ENCODE results near the gene PTCH2. TPM values are rescaled to one million over a fixed set of nuclear protein-coding genes. Genes with fewer than 3 reads are reported as not detected.
"Not testable (repeated sequence)": the region's sequence is repeated elsewhere in the genome, so short reads cannot be mapped to it uniquely, and the experiment has no call there.

PTCH2 gene
- total RNA-seq, 1 donor = 0.36 TPM

- peak overlapping the region; percentile 61 for H3K4me3 ChIP-seq (ENCODE audit: low read depth, low read length)
- TF ChIP-seq, protein P1, sequence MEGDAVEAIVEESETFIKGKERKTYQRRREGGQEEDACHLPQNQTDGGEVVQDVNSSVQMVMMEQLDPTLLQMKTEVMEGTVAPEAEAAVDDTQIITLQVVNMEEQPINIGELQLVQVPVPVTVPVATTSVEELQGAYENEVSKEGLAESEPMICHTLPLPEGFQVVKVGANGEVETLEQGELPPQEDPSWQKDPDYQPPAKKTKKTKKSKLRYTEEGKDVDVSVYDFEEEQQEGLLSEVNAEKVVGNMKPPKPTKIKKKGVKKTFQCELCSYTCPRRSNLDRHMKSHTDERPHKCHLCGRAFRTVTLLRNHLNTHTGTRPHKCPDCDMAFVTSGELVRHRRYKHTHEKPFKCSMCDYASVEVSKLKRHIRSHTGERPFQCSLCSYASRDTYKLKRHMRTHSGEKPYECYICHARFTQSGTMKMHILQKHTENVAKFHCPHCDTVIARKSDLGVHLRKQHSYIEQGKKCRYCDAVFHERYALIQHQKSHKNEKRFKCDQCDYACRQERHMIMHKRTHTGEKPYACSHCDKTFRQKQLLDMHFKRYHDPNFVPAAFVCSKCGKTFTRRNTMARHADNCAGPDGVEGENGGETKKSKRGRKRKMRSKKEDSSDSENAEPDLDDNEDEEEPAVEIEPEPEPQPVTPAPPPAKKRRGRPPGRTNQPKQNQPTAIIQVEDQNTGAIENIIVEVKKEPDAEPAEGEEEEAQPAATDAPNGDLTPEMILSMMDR (IDR thresholded peaks at IDR 0.05; ENCODE audit: insufficient read depth, low read length) = no peak
- DNase-seq (ENCODE audit: low read depth) = peak; percentile 90
Observed at GRCh38 chr1:44819608-44820327, 23.3 kb downstream of the PTCH2 start.

DNA sequence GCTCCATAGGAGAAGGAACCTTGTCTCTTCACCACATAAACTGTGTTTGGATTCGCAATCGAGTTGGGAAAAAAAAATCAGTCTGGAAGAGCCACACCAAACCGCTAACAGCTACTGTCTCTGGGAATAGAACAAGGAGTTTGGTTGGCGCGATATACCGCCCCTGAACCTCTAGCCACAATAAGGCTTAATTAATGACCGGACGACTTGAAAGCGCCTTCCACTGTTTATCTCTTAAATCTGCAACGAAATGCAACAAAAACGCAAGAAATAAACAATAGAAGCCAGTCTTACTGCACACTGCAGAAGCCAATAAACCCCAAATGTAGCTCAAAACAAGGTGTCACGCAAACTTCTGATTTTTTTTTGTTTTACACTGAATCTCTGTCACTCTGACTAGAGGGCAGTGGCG, 23.9 kb downstream of the PTCH2 start:
- TF ChIP-seq, protein P1 (IDR thresholded peaks at IDR 0.05; ENCODE audit: insufficient read depth, low read length) = no peak
- H3K4me3 ChIP-seq (ENCODE audit: low read depth, low read length) = peak overlapping the region; percentile 34
- DNase-seq (ENCODE audit: low read depth) = no peak

DNA sequence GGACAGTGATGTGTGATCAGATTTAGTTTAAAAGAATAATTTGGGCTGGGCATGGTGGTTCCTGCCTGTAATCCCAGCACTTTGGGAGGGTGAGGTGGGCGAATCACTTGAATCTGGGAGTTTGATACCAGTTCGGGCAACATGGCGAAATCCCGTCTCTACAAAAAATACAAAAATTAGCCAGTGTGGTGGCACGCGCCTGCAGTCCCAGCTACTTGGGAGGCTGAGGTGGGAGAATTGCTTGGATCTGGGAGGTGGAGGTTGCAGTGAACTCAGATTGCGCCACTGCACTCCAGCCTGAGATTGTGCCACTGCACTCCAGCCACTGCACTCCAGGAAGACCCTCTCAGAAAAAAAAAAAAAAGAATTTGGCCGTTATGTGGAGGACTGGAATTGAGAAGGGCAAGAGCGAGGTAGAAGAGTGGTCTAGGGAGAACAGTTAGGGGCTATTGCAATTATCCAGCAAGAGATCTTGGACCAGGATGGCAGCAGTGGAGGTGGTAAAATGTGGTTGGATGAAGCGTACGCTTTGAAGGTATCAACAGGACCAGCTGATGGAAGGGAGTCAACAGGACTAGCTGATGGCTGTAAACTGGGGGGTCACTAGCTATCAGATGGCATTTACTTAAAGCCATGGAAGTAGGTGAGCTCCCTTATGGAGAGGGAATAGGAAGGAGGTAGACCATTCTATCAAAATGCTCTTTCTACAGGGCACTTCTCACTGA, 25.1 kb downstream of the PTCH2 start:
- no peak overlapping the region for H3K4me3 ChIP-seq (ENCODE audit: low read depth, low read length)
- TF ChIP-seq, protein P1 (IDR thresholded peaks at IDR 0.05; ENCODE audit: insufficient read depth, low read length) = no peak
- no peak for DNase-seq (ENCODE audit: low read depth)

- H3K4me3 ChIP-seq (ENCODE audit: low read depth, low read length) = no peak overlapping the region
- TF ChIP-seq, protein P1 (IDR thresholded peaks at IDR 0.05; ENCODE audit: insufficient read depth, low read length) = no peak
- no peak for DNase-seq (ENCODE audit: low read depth)
Observed at GRCh38 chr1:44817307-44817706, 25.7 kb downstream of the PTCH2 start.

DNA sequence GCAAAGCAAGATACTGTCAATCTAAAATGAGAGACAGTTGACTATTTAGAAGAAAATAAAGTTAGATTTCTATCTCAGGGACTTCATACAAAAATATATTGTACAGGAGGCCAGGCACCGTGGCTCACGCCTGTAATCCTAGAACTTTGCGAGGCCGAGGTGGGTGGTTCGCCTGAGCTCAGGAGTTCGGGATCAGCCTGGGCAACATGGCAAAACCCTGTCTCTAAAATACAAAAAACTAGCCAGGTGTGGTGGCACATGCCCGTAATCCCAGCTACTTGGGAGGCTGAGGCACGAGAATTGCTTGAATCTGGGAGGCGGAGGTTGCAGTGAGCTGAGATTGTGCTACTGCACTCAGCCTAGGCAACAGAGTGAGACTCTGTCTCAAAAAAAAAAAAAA, 27.1 kb downstream of the PTCH2 start:
- DNase-seq (ENCODE audit: low read depth); H3K4me3 ChIP-seq (ENCODE audit: low read depth, low read length): not testable (repeated sequence)

DNA sequence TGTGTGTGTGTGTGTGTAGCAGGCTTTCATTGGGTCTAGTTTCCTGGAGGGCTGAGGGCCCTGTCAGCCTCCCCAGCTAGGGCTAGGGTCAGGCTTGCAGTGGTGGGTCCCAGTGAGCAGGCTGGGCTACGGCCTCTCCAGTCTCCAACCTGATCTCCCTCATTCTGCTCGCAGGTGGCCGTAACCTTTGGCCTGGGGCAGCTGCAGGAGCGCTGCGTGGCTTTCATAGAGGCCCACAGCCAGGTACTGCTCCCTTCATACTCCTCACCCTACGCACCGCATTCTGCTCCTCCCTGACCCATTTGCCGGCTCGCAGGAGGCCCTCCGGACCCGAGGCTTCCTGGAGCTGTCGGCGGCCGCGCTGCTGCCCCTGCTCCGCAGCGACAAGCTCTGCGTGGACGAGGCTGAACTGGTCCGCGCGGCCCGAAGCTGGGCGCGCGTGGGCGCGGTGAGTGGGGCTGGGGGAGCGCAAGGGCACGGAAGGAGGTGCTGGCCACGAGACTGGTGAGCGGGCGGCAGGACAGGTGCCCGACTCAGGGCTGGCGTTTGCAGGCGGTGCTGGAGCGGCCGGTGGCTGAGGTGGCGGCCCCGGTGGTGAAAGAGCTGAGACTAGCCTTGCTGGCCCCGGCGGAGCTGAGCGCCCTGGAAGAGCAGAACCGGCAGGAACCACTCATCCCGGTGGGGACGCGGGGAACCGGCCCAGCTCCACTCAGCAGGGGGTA, 30.1 kb downstream of the PTCH2 start:
- DNase-seq (ENCODE audit: low read depth) = no peak
- H3K4me3 ChIP-seq (ENCODE audit: low read depth, low read length) = no peak overlapping the region
- TF ChIP-seq, protein P1 (IDR thresholded peaks at IDR 0.05; ENCODE audit: insufficient read depth, low read length) = no peak

DNA sequence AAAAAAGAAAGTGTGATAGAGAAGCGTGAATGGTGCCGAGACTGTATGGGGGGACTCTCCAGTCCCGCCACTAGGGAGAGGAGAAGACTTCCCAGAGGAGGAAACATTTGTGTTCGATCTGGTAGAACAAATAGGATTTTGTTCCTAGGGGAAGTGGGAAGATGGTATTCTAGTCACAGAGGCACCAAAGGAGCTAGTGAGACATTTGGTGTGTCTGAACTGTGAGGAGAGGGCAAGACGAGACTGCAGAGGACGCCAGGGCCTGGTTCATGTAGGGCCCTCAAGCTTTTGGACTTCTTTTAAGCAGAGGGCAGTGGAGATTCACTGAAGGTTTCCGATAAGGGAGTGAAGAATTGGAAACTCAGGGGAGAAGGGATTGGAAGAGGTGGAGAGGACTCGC, 31.8 kb downstream of the PTCH2 start:
- TF ChIP-seq, protein P1 (IDR thresholded peaks at IDR 0.05; ENCODE audit: insufficient read depth, low read length) = peak; percentile 2
- DNase-seq (ENCODE audit: low read depth) = no peak
- peak overlapping the region; percentile 18 for H3K4me3 ChIP-seq (ENCODE audit: low read depth, low read length)

GRCh38 chr1:44810762-44811105, 32.3 kb downstream of the PTCH2 start:
- peak overlapping the region; percentile 72 for H3K4me3 ChIP-seq (ENCODE audit: low read depth, low read length)
- DNase-seq (ENCODE audit: low read depth) = not testable (repeated sequence)

Data from fibroblast of the aortic adventitia (primary cell).